Effector memory CD8-positive, alpha-beta T cell (primary cell): ENCODE measurements around the gene MUSTN1.

Experiments used
- ATAC-seq: fragments of 150-1000 bp; cut with Tn5 transposase; replicated peaks from 2 replicates; pipeline ENCODE4 v1.10.0; 2021; ENCODE audit warnings: mild to moderate bottlenecking, moderate library complexity
- DNase-seq, 3 experiments: peaks; one replicate each; pipeline ENCODE4 v3.0.0; 2021
- H3K27ac Mint-ChIP-seq, 2 donors: one replicate each; pipeline ENCODE4 v1.8.0; 2022; ENCODE audit warnings: mild to moderate bottlenecking in 2 of 2, mixed read lengths in 2 of 2, moderate library complexity in 2 of 2
- H3K27me3 Mint-ChIP-seq, 2 donors: one replicate each; pipeline ENCODE4 v1.8.0; 2022; ENCODE audit warnings: mixed read lengths in 2 of 2
- H3K36me3 Mint-ChIP-seq: one replicate; pipeline ENCODE4 v1.8.0; 2022; ENCODE audit warnings: mild to moderate bottlenecking, moderate library complexity, mixed read lengths; ENCODE audit not compliant: insufficient read depth
- H3K4me1 Mint-ChIP-seq, 2 donors: one replicate each; pipeline ENCODE4 v1.8.0; 2022; ENCODE audit warnings: low read depth in 2 of 2, mixed read lengths in 2 of 2
- H3K4me3 Mint-ChIP-seq, 2 donors: one replicate each; pipeline ENCODE4 v1.8.0; 2022; ENCODE audit warnings: mild to moderate bottlenecking in 2 of 2, mixed read lengths in 2 of 2, moderate library complexity in 2 of 2
- H3K9me3 Mint-ChIP-seq, 2 donors: one replicate each; pipeline ENCODE4 v1.8.0; 2022; ENCODE audit warnings: mixed read lengths in 2 of 2

MUSTN1 gene

DNA sequence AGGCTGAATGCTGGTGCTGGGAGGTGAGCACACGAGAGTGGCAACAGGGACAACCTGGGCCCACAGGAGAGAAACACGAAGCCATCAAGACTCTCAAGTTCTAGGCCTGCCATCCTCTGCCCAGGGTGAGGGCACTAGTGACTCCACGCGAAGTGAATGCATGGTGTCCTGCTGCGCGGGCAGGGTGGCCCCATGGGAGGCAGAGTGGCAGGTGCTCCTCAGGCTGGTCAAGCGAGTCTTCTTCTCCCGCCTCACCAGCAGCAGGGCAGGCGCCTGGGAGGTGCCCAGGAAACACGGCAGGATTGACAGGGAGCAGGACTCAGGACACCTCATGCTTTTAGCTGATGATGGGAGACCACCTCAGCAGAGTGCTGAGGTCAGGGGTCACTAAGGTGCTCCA lies 35.7 kb upstream of the MUSTN1 start:
- Mint-ChIP-seq H3K27me3 (no peaks in the 10 kb centered on the region), H3K27ac (peak overlapping the region in 1 of 2 donors; percentile 74), H3K4me1 (peaks cover 30 to 39% of the 10 kb centered on the region in 2 donors), H3K9me3 (peaks cover 2 to 9% of the 10 kb centered on the region in 2 donors), H3K36me3 (peaks cover 2% of the 10 kb centered on the region), H3K4me3 (no peak overlapping the region)
- ATAC-seq (no peak), DNase-seq (no peak)

- peak overlapping the region in 1 of 2 donors; percentile 67 for H3K27ac Mint-ChIP-seq
These were observed 31.6 kb upstream of the MUSTN1 start for GRCh38 chr3:52866427-52866826.

DNA sequence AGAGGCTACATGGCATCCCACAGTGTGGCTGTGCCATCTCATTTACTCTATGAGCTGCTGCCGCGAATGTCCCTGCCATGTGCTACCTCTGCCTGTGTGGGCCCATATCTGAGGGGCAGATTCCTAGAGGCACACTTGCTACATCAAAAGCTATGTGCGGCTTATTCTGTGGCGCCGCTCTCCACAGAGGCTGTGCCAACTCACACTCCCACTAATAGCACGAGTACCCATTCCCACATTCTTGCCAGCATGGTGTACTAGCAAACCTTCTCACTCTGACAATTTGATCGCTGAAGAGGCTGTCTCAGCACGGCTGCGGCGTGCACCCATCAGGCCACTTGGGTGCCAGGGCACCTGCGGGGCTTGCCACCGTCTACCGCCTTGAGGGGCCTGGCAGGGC lies 31.2 kb upstream of the MUSTN1 start:
- Mint-ChIP-seq H3K27me3 (no peaks in the 10 kb centered on the region), H3K36me3 (peaks cover 7% of the 10 kb centered on the region), H3K27ac (peak overlapping the region in 1 of 2 donors; percentile 67), H3K4me3 (no peak overlapping the region), H3K9me3 (peaks cover 4 to 9% of the 10 kb centered on the region in 2 donors), H3K4me1 (peaks cover 20 to 30% of the 10 kb centered on the region in 2 donors)
- DNase-seq, result no peak
- ATAC-seq, result no peak

More at GRCh38 chr3:52866427-52866826, 31.6 kb upstream of the MUSTN1 start:
- ATAC-seq, result no peak
- no peak for DNase-seq
- peaks cover 10% of the 10 kb centered on the region for H3K36me3 Mint-ChIP-seq
- peaks cover 4 to 9% of the 10 kb centered on the region in 2 donors for H3K9me3 Mint-ChIP-seq
- peaks cover 21 to 31% of the 10 kb centered on the region in 2 donors for H3K4me1 Mint-ChIP-seq
- no peak overlapping the region for H3K4me3 Mint-ChIP-seq
- H3K27me3 Mint-ChIP-seq, result no peaks in the 10 kb centered on the region

DNA sequence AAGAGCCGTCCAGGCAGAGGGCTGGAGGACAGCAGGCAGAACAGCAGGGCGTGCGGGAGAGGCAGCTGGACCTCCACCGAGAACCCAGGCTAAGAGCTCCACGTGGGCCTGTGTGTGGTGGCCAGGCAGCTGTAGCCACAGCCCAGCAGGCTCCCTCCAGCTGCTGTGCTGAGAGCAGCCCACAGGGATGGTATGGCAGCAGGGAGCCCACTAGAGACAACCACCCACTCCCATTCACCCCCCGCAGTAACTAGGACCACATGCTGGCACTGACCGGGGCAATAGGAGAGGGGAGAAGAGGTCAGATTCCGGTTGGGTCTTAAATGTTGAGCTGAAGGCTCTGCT lies 25.6 kb upstream of the MUSTN1 start:
- Mint-ChIP-seq H3K36me3 (peaks cover 10% of the 10 kb centered on the region), H3K4me3 (no peak overlapping the region), H3K27me3 (no peaks in the 10 kb centered on the region), H3K4me1 (peaks cover 10 to 30% of the 10 kb centered on the region in 2 donors), H3K27ac (no peak overlapping the region), H3K9me3 (peaks cover 0 to 2% of the 10 kb centered on the region in 2 donors)
- ATAC-seq (no peak), DNase-seq (no peak)

- Mint-ChIP-seq H3K36me3 (peaks cover 10% of the 10 kb centered on the region), H3K4me3 (no peak overlapping the region), H3K27me3 (no peaks in the 10 kb centered on the region), H3K27ac (no peak overlapping the region), H3K9me3 (no peaks in the 10 kb centered on the region), H3K4me1 (peaks cover 10 to 30% of the 10 kb centered on the region in 2 donors)
- ATAC-seq, result no peak
- no peak for DNase-seq
These were observed 25.0 kb upstream of the MUSTN1 start for GRCh38 chr3:52859686-52860423.

- no peak for ATAC-seq
- no peak overlapping the region for H3K4me3 Mint-ChIP-seq
- DNase-seq, result no peak
- H3K27ac Mint-ChIP-seq, result peak overlapping the region in 1 of 2 donors; percentile 50
- H3K36me3 Mint-ChIP-seq, result peaks cover 10% of the 10 kb centered on the region
- H3K27me3 Mint-ChIP-seq, result no peaks in the 10 kb centered on the region
- peaks cover 10 to 30% of the 10 kb centered on the region in 2 donors for H3K4me1 Mint-ChIP-seq
- H3K9me3 Mint-ChIP-seq, result no peaks in the 10 kb centered on the region
These were observed 23.0 kb upstream of the MUSTN1 start for GRCh38 chr3:52857864-52858263.

DNA sequence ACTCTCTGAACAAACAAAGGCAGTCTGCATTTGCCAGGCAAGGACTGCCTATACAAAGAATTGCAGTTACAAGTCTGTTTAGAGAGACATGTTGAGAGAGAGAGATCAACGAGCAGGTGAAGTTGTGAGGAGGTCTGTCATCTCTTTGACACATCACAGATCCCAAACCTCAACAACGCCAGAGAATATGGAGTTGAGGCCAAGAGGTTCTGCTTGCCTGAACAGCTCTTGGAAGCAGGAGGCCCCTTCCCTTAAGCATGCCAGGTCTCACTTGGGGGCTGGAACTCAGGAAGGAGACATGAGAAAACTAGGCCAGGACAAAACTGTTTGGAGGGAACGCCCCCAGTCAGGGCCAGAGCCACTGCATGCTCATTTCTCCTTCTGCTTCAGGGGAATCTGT lies 22.3 kb upstream of the MUSTN1 start:
- Mint-ChIP-seq H3K9me3 (no peaks in the 10 kb centered on the region), H3K36me3 (peaks cover 12% of the 10 kb centered on the region), H3K4me1 (peaks cover 6 to 23% of the 10 kb centered on the region in 2 donors), H3K27me3 (no peaks in the 10 kb centered on the region), H3K27ac (peak overlapping the region; percentile 68 to 72), H3K4me3 (no peak overlapping the region)
- ATAC-seq, result no peak
- DNase-seq, result no peak

DNA sequence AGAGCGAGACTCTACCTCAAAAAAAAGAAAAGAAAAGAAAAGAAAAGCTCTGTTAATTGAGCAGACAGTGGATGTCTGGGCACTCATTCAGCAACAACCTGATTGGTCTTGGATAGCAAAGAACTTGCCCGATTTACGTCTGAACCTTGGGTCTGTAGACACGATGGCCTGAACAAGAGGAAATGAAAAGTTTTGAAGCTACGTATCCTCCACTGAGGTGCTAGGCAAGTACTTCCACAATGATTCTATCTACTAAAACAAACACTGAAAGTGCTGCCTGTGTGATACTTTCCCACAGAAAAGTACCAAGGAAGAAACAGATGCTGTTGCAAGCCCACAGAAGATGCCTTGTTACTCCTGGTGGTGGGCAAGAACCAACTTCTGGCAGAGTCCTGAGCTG lies 21.8 kb upstream of the MUSTN1 start:
- DNase-seq (no peak), ATAC-seq (no peak)
- Mint-ChIP-seq H3K27me3 (no peaks in the 10 kb centered on the region), H3K36me3 (peaks cover 9% of the 10 kb centered on the region), H3K4me3 (no peak overlapping the region), H3K4me1 (peaks cover 5 to 19% of the 10 kb centered on the region in 2 donors), H3K27ac (peak overlapping the region; percentile 68 to 72), H3K9me3 (no peaks in the 10 kb centered on the region)

- Mint-ChIP-seq H3K4me3 (no peak overlapping the region), H3K9me3 (no peaks in the 10 kb centered on the region), H3K27me3 (no peaks in the 10 kb centered on the region), H3K4me1 (peaks cover 2 to 9% of the 10 kb centered on the region in 2 donors), H3K27ac (peak overlapping the region in 1 of 2 donors; percentile 31), H3K36me3 (peaks cover 25% of the 10 kb centered on the region)
- no peak for DNase-seq
- ATAC-seq, result no peak
These were observed 19.2 kb upstream of the MUSTN1 start for GRCh38 chr3:52854013-52854412.

- Mint-ChIP-seq H3K9me3 (no peaks in the 10 kb centered on the region), H3K27me3 (no peaks in the 10 kb centered on the region), H3K27ac (peak overlapping the region in 1 of 2 donors; percentile 18), H3K36me3 (peaks cover 33% of the 10 kb centered on the region), H3K4me3 (no peak overlapping the region), H3K4me1 (peaks cover 2 to 9% of the 10 kb centered on the region in 2 donors)
- no peak for DNase-seq
- ATAC-seq, result no peak
These were observed 17.6 kb upstream of the MUSTN1 start for GRCh38 chr3:52852419-52852818.

DNA sequence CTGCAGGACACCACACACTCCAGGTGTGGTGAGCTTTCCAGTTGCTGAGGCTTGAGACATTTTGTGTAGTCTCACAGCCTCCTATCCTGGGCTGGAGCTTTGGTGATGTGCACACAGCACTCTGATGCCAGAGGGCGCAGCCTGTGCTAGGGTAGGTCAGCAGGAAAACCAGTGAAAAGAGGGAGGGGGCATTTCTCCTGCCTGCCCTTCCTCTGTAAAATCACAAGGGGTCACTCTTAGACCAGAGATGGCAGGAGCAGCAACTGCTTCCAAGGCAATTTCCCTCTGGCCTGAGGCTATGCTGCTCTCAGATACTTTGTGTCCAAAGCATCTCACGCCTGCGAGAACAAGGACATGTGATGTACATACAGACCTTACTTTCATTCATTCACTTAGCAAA lies 16.5 kb upstream of the MUSTN1 start:
- Mint-ChIP-seq H3K27ac (no peak overlapping the region), H3K4me1 (peaks cover 2 to 5% of the 10 kb centered on the region in 2 donors), H3K36me3 (peaks cover 33% of the 10 kb centered on the region), H3K27me3 (no peaks in the 10 kb centered on the region), H3K9me3 (no peaks in the 10 kb centered on the region), H3K4me3 (no peak overlapping the region)
- no peak for ATAC-seq
- no peak for DNase-seq

DNA sequence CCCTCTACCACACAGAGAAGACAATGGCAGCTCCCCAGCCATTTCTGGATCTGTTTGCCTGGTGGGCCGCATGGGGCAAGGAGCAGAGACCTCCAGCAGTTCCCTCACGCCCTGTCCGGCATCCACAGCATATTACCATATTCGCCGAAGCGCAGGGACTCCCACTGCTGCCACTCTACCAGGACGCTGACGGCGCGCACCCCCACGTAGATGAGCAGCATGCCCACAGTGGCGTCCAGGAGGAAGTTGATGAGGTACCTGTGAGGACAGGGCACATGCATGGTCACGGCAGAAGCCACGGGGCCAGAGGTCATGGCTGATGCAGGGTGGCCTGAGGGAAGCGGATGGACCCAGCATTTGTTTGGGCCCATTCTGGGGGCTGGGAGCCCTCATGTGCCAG lies 14.8 kb upstream of the MUSTN1 start:
- Mint-ChIP-seq H3K36me3 (peaks cover 37% of the 10 kb centered on the region), H3K4me3 (no peak overlapping the region), H3K27ac (no peak overlapping the region), H3K9me3 (no peaks in the 10 kb centered on the region), H3K27me3 (no peaks in the 10 kb centered on the region), H3K4me1 (no peaks in the 10 kb centered on the region)
- DNase-seq (no peak), ATAC-seq (no peak)

GRCh38 chr3:52848617-52849016 lies 13.8 kb upstream of the MUSTN1 start:
- ATAC-seq (no peak), DNase-seq (no peak)
- Mint-ChIP-seq H3K27me3 (no peaks in the 10 kb centered on the region), H3K9me3 (no peaks in the 10 kb centered on the region), H3K4me1 (no peaks in the 10 kb centered on the region), H3K36me3 (peaks cover 43% of the 10 kb centered on the region), H3K4me3 (no peak overlapping the region), H3K27ac (no peak overlapping the region)

DNA sequence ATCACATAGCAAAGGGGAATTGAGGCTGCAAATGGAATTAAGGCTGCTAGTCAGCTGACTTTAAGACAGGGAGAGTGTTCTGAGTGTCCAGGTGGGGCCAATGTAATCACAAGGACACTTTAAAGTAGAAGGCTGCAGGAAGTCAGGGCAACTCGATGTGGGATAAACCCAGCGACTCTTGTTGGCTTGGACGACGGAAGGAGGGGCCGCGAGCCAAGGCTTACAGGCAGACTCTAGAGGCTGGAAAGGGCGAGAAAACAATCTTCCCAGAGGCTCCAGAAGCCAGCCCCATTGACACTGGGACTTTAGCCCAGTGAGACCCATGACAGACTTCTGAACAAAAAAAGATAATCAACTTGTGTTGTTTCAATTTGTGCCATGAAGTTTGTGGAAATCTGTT lies 12.9 kb upstream of the MUSTN1 start:
- Mint-ChIP-seq H3K27ac (no peak overlapping the region), H3K9me3 (no peaks in the 10 kb centered on the region), H3K27me3 (no peaks in the 10 kb centered on the region), H3K4me1 (no peaks in the 10 kb centered on the region), H3K4me3 (no peak overlapping the region), H3K36me3 (peaks cover 43% of the 10 kb centered on the region)
- ATAC-seq (no peak), DNase-seq (no peak)
